HEK293T (cell line): ENCODE measurements around the gene FNDC3B.

ENCODE experiments used
- CTCF ChIA-PET: fragments of 350-600 bp; formaldehyde crosslinking; extraction: SDS; loops from one replicate; lab custom pipeline; 2021; ENCODE audit warnings: antibody characterized with exemption, inconsistent platforms; lab: Yijun Ruan, JAX
- POLR2A ChIA-PET: fragments of 350-600 bp; formaldehyde crosslinking; extraction: SDS; loops from one replicate; lab custom pipeline; 2020; ENCODE audit warnings: antibody characterized with exemption, inconsistent platforms; lab: Yijun Ruan, JAX
- DNase-seq: peaks from one replicate; pipeline ENCODE4 v3.0.0; 2012; ENCODE audit warnings: mixed read lengths; ENCODE audit errors: extremely low spot score
- ARNT ChIP-seq: fragments of 450-650 bp; IDR thresholded peaks from 2 replicates; pipeline ENCODE4 v1.6.1; 2017; ENCODE audit warnings: mild to moderate bottlenecking
- BHLHE40 ChIP-seq: fragments of 450-650 bp; IDR thresholded peaks from 2 replicates; pipeline ENCODE4 v1.6.1; 2016; ENCODE audit warnings: mild to moderate bottlenecking, moderate library complexity, borderline replicate concordance
- CTBP1 ChIP-seq: fragments of 450-650 bp; IDR thresholded peaks from 2 replicates; pipeline ENCODE4 v1.6.1; 2016; ENCODE audit warnings: borderline replicate concordance
- ELF4 ChIP-seq: fragments of 450-650 bp; IDR thresholded peaks from 2 replicates; pipeline ENCODE4 v1.6.1; 2017; ENCODE audit warnings: antibody characterized with exemption
- FOXA1 ChIP-seq: fragments of 450-650 bp; IDR thresholded peaks from 2 replicates; pipeline ENCODE4 v1.6.1; 2016; ENCODE audit warnings: mild to moderate bottlenecking
- FOXK2 ChIP-seq: fragments of 450-650 bp; IDR thresholded peaks from 2 replicates; pipeline ENCODE4 v1.6.1; 2016; ENCODE audit warnings: mild to moderate bottlenecking
- FOXM1 ChIP-seq: fragments of 450-650 bp; IDR thresholded peaks from 2 replicates; pipeline ENCODE4 v1.6.1; 2017; ENCODE audit warnings: mild to moderate bottlenecking, borderline replicate concordance
- HDGF ChIP-seq: fragments of 450-650 bp; IDR thresholded peaks from 2 replicates; pipeline ENCODE4 v1.6.1; 2017; ENCODE audit warnings: antibody characterized with exemption, borderline replicate concordance
- L3MBTL2 ChIP-seq: fragments of 450-650 bp; conservative IDR thresholded peaks from 2 replicates; pipeline ENCODE4 v1.6.1; 2016; ENCODE audit warnings: mild to moderate bottlenecking
- LEF1 ChIP-seq: fragments of 450-650 bp; IDR thresholded peaks from 2 replicates; pipeline ENCODE4 v1.6.1; 2017; ENCODE audit warnings: mild to moderate bottlenecking, borderline replicate concordance
- NFRKB ChIP-seq: fragments of 450-650 bp; IDR thresholded peaks from 2 replicates; pipeline ENCODE4 v1.6.1; 2016; ENCODE audit warnings: mild to moderate bottlenecking, moderate library complexity
- PKNOX1 ChIP-seq: fragments of 450-650 bp; IDR thresholded peaks from 2 replicates; pipeline ENCODE4 v1.6.1; 2016
- SP1 ChIP-seq: fragments of 450-650 bp; IDR thresholded peaks from 2 replicates; pipeline ENCODE4 v1.6.1; 2017
- SUZ12 ChIP-seq: fragments of 450-650 bp; IDR thresholded peaks from 2 replicates; pipeline ENCODE4 v1.6.1; 2016; ENCODE audit warnings: mild to moderate bottlenecking
- TARDBP ChIP-seq: fragments of 450-650 bp; IDR thresholded peaks from 2 replicates; pipeline ENCODE4 v1.6.1; 2016
- ZNF384 ChIP-seq: fragments of 450-650 bp; IDR thresholded peaks from 2 replicates; pipeline ENCODE4 v1.6.1; 2016

Gene FNDC3B

DNA sequence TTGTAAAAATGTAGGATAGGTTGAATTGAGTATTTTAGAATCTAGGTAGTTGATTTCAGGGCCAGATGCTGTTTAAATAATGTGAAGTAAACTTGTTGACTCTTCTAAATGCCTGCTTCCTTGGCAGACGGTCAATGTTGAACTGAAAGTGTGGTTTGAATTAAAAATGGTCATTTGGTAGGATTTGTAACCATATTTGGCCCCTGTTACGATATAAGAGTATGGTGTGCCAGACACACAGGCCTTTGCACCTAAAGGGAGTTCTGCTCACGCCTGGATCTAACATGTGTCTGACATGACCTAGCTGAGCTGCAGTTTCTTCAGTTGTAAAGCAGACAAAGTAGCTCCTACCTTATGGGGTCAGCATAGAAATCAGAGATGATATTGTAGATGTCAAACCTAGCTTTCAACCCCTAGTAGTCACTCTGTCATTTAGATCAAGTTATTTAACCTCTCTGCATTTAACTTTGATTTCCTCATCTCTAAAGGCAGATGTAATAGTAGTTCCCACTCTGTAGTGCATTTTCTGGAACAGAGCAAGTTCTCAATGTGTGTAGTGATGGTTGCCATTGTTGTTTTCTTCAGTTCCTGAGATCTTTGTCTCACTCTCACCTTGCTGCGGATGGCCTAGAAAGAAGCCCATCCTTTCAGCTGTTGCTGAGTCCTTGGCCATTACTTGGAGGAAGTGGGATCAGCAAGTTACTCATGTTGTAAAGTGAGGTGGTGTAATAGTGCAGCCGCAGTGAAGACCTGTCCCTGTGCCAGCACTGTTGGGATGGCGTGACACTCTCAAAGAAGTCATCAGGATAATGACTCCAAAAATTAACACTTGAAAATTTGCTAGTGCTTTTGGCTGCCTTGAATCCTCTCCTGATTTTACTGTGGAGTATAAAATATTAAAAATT, 318.7 kb downstream of the FNDC3B start:
- ChIA-PET CTCF (no interaction called here), POLR2A (no interaction called here)
- TF ChIP-seq ELF4 (no peak), PKNOX1 (no peak), BHLHE40 (no peak), LEF1 (no peak), HDGF (no peak), NFRKB (no peak), FOXM1 (no peak), SP1 (no peak), SUZ12 (no peak), FOXA1 (no peak), TARDBP (no peak), L3MBTL2 (no peak), ZNF384 (no peak), CTBP1 (no peak), ARNT (no peak), FOXK2 (no peak)
- DNase-seq = no peak

DNA sequence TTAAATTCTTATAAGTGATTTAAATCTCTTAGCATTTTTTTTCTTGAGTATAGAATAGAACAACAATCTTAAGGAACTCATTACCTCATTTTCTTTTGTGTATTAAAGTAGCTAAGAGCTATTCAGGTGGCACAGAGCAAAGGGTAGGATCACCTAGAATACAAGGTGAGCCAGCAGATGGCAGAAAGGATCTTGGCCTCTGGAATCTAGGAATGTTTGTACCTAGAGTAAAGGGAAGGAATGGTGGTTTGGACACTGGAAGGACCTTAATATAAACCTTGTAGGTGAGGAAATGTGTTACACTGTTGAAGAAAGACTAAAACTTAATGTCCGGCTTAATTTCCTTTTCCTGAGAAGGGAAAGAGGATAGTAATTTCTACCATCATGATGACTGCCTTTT, 319.9 kb downstream of the FNDC3B start:
- CTCF ChIA-PET = no interaction called here
- DNase-seq = no peak
- TF ChIP-seq ARNT (no peak), SUZ12 (no peak), ELF4 (no peak), FOXA1 (no peak), LEF1 (no peak), FOXK2 (no peak), ZNF384 (no peak), SP1 (no peak), HDGF (no peak), L3MBTL2 (no peak), CTBP1 (no peak), FOXM1 (no peak), TARDBP (no peak), NFRKB (no peak), BHLHE40 (no peak), PKNOX1 (no peak)
- POLR2A ChIA-PET = no interaction called here

DNA sequence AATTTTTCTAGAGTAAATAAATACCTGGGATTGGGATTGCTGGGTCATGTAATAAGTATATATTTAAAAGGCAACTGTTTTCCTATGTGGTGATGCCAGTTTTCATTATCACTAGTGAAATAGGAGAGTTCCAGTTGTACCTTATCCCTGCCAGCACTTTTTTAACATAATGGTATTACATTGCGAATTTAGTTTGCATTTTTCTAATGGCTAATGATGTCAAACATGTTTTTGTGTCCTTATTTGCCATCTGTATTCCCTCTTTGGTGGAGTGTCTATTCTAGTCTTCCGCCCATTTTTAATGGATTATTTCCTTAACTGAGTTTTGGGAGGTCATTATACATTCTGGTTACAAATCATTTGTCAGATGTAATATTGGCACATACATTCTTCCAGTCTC, 320.6 kb downstream of the FNDC3B start:
- CTCF ChIA-PET = interaction anchor here (0.6 kb wide), 1 partner anchor 1635 kb away, joined by 3 read pairs; no protein-coding TSS in a partner anchor
- TF ChIP-seq ZNF384 (no peak), CTBP1 (no peak), NFRKB (no peak), FOXA1 (no peak), ELF4 (no peak)
- DNase-seq = no peak
- POLR2A ChIA-PET = no interaction called here

GRCh38 chr3:172362583-172362982, 323.2 kb downstream of the FNDC3B start:
- ChIA-PET CTCF (interaction anchor here (0.6 kb wide), 1 partner anchor 22 kb away, joined by 3 read pairs; no protein-coding TSS in a partner anchor), POLR2A (no interaction called here)
- DNase-seq = no peak
- TF ChIP-seq FOXK2 = no peak
- TF ChIP-seq SP1 = no peak
- no peak for TF ChIP-seq FOXM1
- TF ChIP-seq ELF4 = no peak
- TF ChIP-seq PKNOX1 = no peak
- TF ChIP-seq NFRKB = no peak
- no peak for TF ChIP-seq HDGF

DNA sequence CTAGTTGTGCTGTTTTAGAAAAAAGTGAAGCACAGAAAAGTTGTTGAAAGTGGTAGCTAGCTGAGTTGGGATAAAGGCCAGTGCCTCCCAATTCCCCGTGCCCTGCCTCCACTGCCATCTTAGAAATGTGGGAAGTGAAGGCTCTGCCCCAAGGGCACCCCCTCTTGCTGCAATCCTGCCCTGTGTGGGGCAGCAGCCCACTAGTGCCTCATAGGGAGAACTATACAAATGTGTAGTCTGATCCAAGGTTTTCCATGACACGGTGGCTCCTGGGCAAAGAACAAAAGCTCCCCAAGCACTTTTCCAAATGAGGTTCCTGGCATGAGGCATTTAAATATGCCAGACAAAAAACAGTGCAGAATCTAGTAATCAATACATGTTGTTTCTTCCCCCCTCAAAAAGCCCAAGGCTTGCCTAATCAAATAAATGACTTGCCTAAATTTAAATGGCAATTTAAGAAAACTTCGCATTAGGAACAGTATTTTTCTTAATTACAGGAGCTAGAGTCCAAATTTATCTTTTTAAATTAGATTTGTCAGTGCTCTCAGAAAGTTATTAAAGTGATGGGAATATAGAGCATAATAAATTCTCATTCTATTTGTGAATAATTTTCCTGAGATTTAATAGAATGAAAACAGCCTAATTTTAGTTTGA, 325.1 kb downstream of the FNDC3B start:
- POLR2A ChIA-PET = no interaction called here
- CTCF ChIA-PET = no interaction called here
- TF ChIP-seq ZNF384 (no peak), HDGF (no peak), SP1 (no peak)

GRCh38 chr3:172365028-172365567, 325.7 kb downstream of the FNDC3B start:
- TF ChIP-seq HDGF = no peak
- TF ChIP-seq CTBP1 = no peak
- TF ChIP-seq SP1 = no peak
- TF ChIP-seq NFRKB = no peak
- TF ChIP-seq TARDBP = no peak
- TF ChIP-seq ZNF384 = no peak
- TF ChIP-seq ELF4 = no peak
- no peak for TF ChIP-seq PKNOX1
- no peak for TF ChIP-seq FOXA1
- no peak for TF ChIP-seq FOXM1
- no peak for TF ChIP-seq FOXK2
- no peak for TF ChIP-seq LEF1
- no peak for TF ChIP-seq L3MBTL2
- no peak for TF ChIP-seq BHLHE40
- no peak for TF ChIP-seq ARNT
- TF ChIP-seq SUZ12 = no peak
- DNase-seq = no peak
- POLR2A ChIA-PET = no interaction called here
- CTCF ChIA-PET = interaction anchor here (0.5 kb wide), 1 partner anchor 31 kb away, joined by 3 read pairs; no protein-coding TSS in a partner anchor

More for the DNA sequence above, 325.1 kb downstream of the FNDC3B start:
- no peak for DNase-seq
